ENCODE results near the gene TM9SF1. TPM values are rescaled to one million over a fixed set of nuclear protein-coding genes. Genes with fewer than 3 reads are reported as not detected.

TM9SF1 gene
- polyA plus RNA-seq, 1 donor from 2014 or later = 25.1 TPM

DNA sequence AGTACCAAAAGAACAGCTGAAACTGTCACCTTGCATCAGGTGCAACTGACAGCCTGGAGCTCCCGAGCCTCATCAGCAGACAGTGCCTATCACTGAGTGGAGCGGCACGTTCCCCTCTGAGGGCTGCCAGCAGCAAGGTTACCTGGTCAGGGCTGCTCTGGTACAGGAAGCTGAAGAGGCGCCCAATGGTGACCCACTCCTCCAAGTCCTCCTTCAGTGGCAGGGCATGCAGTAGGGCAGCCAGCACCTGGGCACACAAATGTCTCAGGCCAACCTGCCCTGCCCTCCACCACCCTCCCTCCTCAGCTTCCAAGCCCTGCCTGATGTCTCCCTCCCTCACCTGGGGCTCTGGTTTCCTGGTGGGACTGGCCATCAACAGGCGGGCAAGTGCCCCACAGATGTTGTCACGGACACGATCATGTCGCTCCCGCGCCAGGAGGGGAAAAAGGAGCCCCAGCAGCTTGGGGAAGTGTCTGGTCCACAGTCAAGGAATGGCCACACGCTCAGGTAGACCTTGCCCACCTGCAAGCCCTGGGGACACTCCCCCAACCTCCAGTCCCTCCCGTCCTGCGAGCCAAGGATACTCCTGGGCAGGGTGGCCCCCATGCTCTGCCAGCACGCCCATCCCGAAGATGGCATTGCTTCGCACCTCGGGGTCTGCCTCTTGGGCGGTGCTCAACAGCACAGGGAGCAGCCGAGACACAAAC lies 13.7 kb downstream of the TM9SF1 start:
- Mint-ChIP-seq H3K27ac (peak overlapping the region in 1 of 3 donors; percentile 80), H3K4me1 (no peaks in the 10 kb centered on the region), H3K27me3 (no peaks in the 10 kb centered on the region), H3K9me3 (no peaks in the 10 kb centered on the region), H3K4me3 (no peak overlapping the region), H3K36me3 (peaks cover 3% of the 10 kb centered on the region)

DNA sequence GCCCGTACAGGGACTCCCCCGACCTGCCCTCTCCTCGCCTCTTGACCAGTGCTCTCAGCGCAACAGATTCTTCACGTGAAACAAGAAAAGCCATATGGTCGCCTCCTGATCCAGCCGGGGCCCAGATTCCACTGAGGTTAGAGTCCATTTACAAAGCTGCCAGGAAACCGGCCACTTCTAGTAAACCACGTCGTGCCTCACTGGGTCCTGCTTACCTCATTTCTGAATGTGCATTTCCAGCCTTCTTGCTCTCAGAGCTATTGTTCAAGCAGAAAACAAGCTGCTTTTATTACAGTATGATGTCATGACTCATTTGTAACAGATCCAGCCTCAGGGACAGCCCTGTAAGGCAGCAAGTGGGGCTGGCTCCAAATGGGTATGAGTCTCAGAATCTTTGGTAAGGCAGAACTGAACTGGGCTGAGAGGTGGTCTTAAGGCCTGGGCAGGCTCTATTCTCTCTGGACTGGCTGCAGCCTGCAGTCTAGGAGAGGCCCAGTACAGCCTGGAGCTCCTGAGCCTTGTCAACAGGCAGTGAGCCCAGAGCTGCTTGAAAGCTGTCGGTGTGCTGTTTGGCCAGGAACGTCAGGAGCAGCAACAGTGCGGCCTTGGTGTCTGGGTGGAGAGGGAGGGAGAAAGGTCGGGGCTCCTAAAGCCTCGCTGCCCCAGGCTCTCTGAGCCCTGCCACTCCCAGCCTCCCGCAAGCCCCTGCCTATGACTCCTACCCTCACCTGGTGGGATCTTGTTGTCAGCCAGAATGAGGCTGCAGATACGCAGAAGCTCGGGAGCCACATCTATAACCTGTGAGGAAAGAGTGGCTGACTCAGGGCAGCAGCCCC lies 15.1 kb downstream of the TM9SF1 start:
- peak overlapping the region in 1 of 4 donors; percentile 35 for H3K4me3 Mint-ChIP-seq
- H3K4me1 Mint-ChIP-seq = no peaks in the 10 kb centered on the region
- peak overlapping the region in 2 of 3 donors; percentile 28 to 80 for H3K27ac Mint-ChIP-seq

DNA sequence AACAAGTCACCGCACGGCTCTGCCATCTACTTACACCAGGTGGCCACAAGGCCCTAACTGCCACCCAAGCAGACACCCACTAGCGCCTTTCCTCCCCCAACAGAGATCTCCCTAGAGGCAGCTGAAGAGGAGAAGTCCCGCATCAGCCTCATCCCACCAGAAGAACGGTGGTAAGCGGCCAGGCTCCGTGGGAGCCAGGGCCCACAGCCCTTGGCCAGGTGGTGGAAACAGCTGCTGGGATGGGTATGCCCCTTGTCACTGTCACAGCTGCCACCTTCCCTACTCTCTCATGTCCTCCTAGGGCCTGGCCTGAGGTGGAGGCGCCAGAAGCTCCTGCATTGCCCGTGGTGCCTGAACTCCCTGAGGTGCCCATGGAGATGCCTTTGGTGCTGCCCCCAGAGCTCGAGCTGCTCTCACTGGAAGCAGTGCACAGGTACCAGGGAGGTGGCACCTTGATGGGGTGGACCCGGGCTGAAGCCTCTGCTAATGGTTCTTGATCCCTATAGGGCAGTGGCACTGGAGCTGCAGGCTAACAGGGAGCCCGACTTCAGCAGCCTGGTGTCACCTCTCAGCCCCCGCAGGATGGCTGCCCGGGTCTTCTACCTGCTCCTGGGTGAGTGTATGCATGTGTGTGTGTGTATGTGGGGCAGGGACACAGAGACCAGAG lies 15.8 kb downstream of the TM9SF1 start:
- Mint-ChIP-seq H3K4me1 (no peaks in the 10 kb centered on the region), H3K27me3 (no peaks in the 10 kb centered on the region), H3K27ac (peak overlapping the region in 2 of 3 donors; percentile 22 to 80), H3K36me3 (peaks cover 1% of the 10 kb centered on the region), H3K4me3 (peak overlapping the region in 1 of 4 donors; percentile 34), H3K9me3 (no peaks in the 10 kb centered on the region)

More for the DNA sequence above, 15.1 kb downstream of the TM9SF1 start:
- Mint-ChIP-seq H3K27me3 (no peaks in the 10 kb centered on the region), H3K9me3 (no peaks in the 10 kb centered on the region), H3K36me3 (peaks cover 1% of the 10 kb centered on the region)

DNA sequence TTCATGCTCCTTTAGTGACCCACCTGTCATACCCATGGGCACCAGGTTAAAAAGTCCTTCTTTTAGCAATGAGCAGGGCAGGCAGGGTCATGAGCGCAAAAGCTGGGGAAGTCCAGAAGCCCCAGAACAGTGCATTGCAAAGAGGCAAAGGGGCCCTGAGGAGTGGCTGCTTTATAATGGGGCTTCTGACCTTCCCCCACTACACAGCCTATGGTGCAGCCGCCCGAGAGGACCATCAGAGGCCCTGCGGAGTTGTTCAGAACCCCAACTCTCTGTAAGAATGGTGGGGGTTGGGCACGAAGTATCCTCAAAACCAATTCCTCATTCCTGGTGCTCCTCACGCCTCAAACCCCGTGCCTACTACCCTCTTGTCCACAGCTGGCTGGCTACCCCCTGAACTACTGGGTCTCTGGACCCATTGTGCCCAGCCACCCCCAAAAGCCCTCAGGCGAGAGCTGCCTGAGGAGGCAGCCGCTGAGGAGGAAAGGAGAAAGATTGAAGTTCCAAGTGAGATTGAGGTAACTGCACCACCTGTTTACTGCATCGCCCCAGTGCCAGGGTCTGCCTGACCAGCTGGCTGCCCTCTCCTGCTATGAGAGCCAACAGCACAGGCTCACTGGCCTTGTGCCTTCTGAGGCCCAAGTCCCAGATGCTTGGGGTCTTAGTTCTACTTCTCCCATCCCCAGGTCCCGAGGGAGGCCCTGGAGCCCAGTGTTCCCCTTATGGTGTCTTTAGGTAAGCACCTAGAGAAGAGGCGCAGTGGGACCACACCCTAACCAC lies 16.7 kb downstream of the TM9SF1 start:
- Mint-ChIP-seq H3K4me3 (no peak overlapping the region), H3K4me1 (no peaks in the 10 kb centered on the region), H3K27ac (peak overlapping the region; percentile 22 to 72 (median 24)), H3K9me3 (no peaks in the 10 kb centered on the region), H3K36me3 (peaks cover 2% of the 10 kb centered on the region), H3K27me3 (no peaks in the 10 kb centered on the region)

DNA sequence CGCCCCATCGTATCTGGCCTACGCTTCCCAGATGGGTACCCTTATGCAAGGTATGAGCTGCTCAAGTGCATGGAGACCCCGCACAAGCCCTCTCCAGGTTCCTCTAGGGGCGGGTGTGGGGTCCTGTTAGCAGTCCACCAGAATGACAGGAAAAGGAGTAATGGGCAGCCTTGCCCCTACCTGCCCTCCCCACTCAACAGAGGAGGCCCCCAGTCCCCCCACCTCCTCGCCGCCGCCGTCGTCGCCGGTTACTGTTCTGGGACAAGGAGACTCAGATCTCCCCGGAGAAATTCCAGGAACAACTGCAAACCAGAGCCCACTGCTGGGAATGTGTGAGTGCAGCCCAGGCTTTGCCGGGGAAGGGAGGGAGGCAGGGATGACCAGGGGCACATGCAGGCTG lies 17.4 kb downstream of the TM9SF1 start:
- no peak overlapping the region for H3K27ac Mint-ChIP-seq
- H3K27me3 Mint-ChIP-seq = no peaks in the 10 kb centered on the region

DNA sequence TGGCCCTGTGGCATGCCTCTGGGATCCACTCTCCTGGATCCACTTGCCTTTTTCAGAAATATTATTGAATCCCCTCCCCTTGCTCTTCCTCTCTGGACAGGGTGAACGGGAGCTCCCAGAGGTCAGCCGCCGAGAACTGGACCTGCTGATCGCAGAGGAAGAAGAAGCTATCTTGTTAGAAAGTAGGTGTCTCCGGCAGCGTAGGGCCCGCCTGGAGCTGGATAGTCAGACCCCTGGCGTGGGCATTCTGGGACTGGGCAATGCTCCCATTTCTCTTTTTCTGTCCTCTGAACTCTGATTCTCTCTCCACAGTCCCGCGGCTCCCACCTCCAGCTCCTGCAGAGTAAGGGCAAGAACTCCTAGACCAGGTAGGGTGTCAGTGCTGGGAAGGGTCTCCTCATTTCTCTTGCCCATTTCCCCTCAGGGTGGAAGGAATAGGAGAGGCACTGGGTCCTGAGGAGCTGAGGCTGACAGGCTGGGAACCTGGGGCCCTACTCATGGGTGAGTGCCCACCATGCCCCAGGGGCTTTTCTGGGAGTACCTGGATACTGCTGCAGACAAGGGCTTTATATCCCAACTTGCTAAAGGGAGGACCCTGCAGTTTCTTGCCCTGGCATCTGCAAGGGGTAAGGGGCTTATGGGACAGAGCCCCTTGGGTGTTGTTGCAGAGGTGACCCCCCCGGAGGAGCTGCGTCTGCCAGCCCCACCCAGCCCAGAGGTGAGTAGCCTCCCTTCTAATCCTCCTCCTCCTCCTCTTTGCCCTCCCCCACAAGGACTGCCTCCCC lies 18.0 kb downstream of the TM9SF1 start:
- Mint-ChIP-seq H3K27ac (peak overlapping the region in 1 of 3 donors; percentile 16), H3K9me3 (no peaks in the 10 kb centered on the region)

More for the DNA sequence above, 17.4 kb downstream of the TM9SF1 start:
- Mint-ChIP-seq H3K4me3 (no peak overlapping the region), H3K9me3 (no peaks in the 10 kb centered on the region), H3K36me3 (peaks cover 4% of the 10 kb centered on the region), H3K4me1 (no peaks in the 10 kb centered on the region)

DNA sequence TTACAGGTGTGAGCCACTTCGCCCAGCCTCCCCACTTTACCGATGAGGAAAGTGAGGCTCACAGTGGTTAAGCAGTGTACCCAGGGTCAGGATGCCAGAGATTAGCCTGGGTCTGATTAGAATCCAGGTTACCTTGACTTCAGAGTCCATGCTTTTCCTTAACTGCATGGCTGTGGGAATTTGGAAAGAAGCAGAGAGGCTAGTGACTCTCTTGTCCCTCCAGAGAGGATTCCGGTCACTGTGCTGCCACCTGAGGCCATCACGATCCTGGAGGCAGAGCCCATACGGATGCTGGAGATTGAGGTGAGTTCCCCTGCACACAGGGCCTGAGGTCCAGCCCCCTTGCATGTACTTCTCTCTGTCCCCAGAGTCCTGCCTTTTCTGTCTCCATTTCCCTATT lies 18.6 kb downstream of the TM9SF1 start:
- H3K27ac Mint-ChIP-seq = no peak overlapping the region
- no peaks in the 10 kb centered on the region for H3K27me3 Mint-ChIP-seq
- peaks cover 4% of the 10 kb centered on the region for H3K36me3 Mint-ChIP-seq
- H3K4me1 Mint-ChIP-seq = peaks cover under 1 to 8% (median 4%) of the 10 kb centered on the region in 3 donors
- no peaks in the 10 kb centered on the region for H3K9me3 Mint-ChIP-seq
- no peak overlapping the region for H3K4me3 Mint-ChIP-seq

More for the DNA sequence above, 18.0 kb downstream of the TM9SF1 start:
- no peak overlapping the region for H3K4me3 Mint-ChIP-seq
- no peaks in the 10 kb centered on the region for H3K27me3 Mint-ChIP-seq
- H3K4me1 Mint-ChIP-seq = peaks cover 0 to 3% (median 1%) of the 10 kb centered on the region in 3 donors
- peaks cover 4% of the 10 kb centered on the region for H3K36me3 Mint-ChIP-seq

DNA sequence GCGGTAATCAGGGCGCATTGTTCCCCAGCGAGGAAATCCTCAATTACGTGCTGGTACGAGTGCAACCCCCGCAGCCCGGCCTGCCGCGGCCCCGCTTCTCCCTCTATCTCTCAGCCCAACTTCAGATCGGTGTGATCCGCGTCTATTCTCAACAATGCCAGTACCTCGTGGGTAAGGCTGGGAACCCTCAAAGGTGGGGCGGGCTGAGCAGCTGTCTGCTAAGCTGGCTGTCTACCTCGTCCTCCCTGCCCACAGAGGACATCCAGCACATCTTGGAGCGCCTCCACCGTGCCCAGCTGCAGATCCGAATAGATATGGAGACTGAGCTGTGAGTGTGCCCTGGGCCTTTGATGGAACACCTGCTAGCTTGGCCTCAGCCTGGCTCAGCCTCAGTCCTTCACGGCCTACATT lies 22.4 kb downstream of the TM9SF1 start:
- H3K36me3 Mint-ChIP-seq = peaks cover 6% of the 10 kb centered on the region
- no peaks in the 10 kb centered on the region for H3K27me3 Mint-ChIP-seq
- H3K4me1 Mint-ChIP-seq = peaks cover 11 to 14% (median 12%) of the 10 kb centered on the region in 3 donors
- H3K27ac Mint-ChIP-seq = peak overlapping the region in 2 of 3 donors; percentile 70 to 89
- peak overlapping the region in 3 of 4 donors; percentile 55 to 95 (median 60) for H3K4me3 Mint-ChIP-seq
- no peaks in the 10 kb centered on the region for H3K9me3 Mint-ChIP-seq

DNA sequence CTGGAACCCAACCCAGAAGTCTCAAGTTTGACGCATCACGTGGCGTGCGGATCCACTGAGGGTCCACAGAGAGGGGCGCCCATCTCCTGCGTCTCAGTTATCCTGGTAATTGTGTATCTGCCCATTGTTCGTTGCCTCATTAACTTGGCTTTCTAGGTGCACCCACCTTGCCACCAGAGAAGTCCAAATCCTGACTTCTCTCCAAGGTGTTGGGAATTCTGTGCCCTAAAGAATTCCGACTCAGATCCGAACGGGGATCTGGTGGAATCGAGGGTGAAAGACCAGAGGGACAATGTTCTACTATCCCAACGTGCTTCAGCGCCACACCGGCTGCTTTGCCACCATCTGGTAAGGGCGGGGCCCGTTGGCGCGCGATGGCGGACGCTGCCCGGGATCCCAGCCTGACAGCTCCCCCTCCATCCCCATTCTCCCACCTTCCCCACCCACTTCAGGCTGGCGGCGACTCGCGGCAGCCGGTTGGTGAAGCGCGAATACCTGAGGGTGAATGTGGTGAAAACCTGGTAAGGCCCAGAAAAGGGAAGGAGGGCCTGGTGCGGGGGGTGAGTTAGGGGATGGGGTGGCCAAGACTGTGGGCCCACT lies 22.9 kb downstream of the TM9SF1 start:
- Mint-ChIP-seq H3K27me3 (no peaks in the 10 kb centered on the region), H3K4me3 (peak overlapping the region; percentile 84 to 98 (median 94)), H3K27ac (peak overlapping the region in 2 of 3 donors; percentile 81 to 87), H3K4me1 (peaks cover 11 to 17% (median 16%) of the 10 kb centered on the region in 3 donors), H3K9me3 (no peaks in the 10 kb centered on the region), H3K36me3 (peaks cover 6% of the 10 kb centered on the region)

DNA sequence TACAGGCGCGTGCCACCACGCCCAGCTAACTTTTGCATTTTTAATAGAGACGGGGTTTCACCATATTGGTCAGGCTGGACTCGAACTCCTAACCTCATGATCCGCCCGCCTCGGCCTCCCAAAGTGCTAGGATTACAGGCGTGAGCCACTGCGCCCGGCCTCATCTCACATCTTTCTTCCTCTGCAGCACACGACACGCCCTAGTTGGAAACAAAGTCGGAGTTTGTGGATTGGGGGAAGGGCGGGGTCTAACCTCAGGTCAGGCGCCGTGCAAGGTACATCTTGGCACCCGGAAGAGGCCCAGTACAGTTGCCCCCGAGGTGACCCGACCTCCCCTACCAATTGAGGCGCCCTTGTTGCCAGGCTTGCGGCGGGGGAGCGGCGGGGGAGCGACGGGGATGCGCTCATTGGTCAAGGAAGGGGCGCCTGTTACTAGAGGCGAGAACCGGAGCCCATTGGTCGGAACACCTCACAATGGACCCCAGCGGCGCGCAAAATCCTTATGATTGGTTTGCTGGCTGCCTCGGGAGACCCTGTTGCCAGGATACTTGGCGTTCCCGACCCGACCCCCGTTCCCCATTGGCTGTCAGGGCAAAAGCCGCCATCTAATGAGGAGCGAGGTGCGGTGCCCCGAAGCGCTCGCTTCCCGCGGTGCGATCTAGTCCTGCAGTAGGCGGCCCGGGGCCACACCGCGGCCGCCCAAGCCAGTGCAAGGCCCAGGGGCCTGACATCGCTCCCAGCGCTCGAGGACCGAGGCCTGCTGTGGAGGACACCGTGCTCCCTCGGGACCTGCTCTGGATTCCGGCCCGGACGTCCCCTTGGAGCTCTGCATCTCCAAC lies 23.6 kb downstream of the TM9SF1 start, which contains the start of gene REC8:
REC8 (plus strand) TSS at position 659 of the 839 bp plus-strand sequence. CDS start 473 bp downstream, outside the sequence.
- H3K27ac Mint-ChIP-seq = peak within 1 kb of the TSS; percentile 87 to 94 (median 89)
- no peaks in the 10 kb centered on the region for H3K9me3 Mint-ChIP-seq
- H3K4me1 Mint-ChIP-seq = peaks cover 11 to 18% (median 16%) of the 10 kb centered on the region in 3 donors
- no peaks in the 10 kb centered on the region for H3K27me3 Mint-ChIP-seq
- peak within 1 kb of the TSS; percentile 84 to 98 (median 94) for H3K4me3 Mint-ChIP-seq
- H3K36me3 Mint-ChIP-seq = peaks cover 8% of the 10 kb centered on the region

DNA sequence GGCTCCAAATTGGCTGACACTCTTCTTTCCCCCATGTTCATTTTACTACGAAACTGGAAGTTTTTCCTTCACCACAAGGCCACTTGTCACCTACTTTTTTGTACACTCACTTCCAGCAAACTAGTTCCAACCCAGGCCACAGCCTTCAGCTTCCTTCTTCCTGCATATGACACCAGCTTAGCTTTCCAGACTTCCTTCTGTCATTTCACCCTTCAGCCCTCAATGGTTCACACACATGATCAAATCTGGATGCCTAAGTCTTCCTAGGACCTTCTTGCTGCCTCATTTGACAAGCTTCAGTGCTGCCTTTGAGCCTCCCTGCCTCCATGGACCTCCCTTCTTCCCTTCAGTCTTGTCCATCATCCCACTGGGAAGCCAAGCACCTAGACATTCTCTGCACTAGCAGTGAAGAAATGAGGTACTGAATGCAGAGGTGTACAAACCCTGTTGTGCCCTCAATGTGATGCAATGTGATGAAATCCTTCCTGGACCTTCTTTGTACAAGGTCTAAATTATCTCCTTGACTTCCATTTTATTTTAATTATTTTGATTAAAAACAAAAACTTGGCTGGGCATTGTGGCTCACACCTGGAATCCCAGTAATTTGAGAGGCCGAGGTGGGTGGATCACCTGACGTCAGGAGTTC lies 27.6 kb downstream of the TM9SF1 start:
- peaks cover 11 to 30% (median 27%) of the 10 kb centered on the region in 3 donors for H3K4me1 Mint-ChIP-seq
- H3K4me3 Mint-ChIP-seq = peak overlapping the region in 2 of 4 donors; percentile 33 to 80
- no peaks in the 10 kb centered on the region for H3K27me3 Mint-ChIP-seq
- H3K9me3 Mint-ChIP-seq = no peaks in the 10 kb centered on the region
- peak overlapping the region in 1 of 3 donors; percentile 51 for H3K27ac Mint-ChIP-seq
- H3K36me3 Mint-ChIP-seq = peaks cover 14% of the 10 kb centered on the region

DNA sequence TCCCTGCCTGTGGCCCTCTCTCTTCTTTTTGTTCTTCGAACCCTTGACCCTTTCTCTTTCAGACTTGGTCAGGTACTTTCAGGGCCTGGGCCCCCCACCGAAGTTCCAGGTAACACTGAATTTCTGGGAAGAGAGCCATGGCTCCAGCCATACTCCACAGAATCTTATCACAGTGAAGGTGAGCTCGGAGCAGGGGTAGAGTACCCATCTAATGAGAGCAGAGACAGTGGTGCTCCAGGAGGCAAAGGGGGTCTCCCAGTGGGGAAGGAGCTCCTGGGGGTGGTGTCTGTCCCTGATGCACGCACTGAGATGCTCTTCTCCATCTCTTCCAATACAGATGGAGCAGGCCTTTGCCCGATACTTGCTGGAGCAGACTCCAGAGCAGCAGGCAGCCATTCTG lies 29.5 kb downstream of the TM9SF1 start:
- peaks cover 6 to 33% (median 30%) of the 10 kb centered on the region in 3 donors for H3K4me1 Mint-ChIP-seq

More for the DNA sequence above, 29.5 kb downstream of the TM9SF1 start:
- H3K9me3 Mint-ChIP-seq = no peaks in the 10 kb centered on the region
- H3K27me3 Mint-ChIP-seq = no peaks in the 10 kb centered on the region
- peaks cover 14% of the 10 kb centered on the region for H3K36me3 Mint-ChIP-seq
- H3K27ac Mint-ChIP-seq = no peak overlapping the region
- H3K4me3 Mint-ChIP-seq = peak overlapping the region in 1 of 4 donors; percentile 85

Measured in IgD-negative memory B cell (primary cell).